Eye (tissue), 1 donor: ENCODE measurements around the gene ABCC3.

Experiments used
- DNase-seq: peaks from one replicate; pipeline ENCODE4 v3.0.0-alpha.2; 2015

ABCC3 gene

DNA sequence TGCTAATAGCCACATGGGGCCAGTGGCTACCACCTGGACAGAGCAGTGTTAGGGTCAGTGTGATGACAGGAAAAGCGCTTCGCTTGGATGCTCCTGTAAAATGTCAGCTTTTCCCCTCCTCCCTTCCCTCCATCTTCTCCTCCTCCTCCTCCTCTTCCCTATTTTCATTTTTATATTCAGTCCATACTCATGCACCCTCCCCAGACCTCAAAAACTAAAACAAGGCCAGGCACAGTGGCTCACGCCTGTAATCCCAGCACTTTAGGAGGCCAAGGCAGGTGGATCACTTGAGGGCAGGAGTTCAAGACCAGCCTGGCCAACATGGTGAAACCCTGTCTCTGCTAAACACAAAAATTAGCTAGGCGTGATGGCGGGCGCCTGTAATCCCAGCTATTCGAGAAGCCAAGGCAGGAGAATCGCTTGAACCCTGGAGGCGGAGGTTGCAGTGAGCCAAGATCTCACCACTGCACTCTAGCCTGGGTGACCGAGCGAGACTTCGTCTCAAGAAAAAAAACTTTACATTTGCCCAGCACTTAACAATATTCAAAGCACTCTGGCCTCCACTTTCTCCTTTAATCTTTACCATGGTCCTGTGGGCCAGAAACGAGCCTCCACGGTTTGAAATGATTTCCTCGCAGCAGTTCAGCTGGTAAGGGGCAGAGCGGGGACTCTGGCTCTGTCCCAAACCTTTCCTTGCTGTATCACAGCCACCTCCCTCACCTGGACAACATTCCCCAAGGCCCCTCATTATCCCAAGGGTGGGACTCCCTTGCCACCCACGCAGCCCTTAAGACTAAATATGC lies 51.2 kb downstream of the ABCC3 start:
- DNase-seq: no peak

DNA sequence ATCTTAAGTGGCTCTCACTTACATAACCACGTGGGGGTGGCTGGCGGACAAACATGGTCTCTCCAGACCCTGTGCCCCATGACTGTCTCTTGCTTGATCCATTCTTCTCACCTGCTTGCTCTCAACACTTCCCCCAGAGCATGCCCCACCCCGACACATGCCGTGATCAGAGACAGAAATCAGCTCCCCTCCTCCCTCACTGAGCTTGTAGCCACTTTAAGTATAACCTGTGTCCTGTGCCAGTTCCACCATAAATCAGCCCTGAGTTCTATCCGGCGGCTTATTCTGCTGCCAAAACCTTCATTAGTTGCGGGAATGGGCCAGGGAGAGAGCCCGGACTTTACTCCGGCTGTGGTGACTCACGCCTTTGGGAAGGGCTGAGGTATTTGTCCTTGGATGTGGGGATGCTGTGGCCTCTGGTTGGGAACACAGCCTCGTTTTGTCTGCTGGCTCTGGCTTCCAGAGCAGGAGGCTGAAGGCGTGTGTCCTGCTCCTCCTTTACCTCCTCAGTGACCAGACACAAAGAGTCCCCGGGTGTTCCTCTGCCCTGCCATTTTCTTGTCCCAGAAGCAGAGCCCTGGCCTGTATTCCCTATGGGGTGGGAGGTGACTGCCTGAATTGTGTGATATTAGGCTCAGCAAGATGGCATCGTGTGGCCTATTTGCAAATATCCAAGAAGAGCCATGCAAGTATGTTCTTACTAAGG lies 52.0 kb downstream of the ABCC3 start:
- DNase-seq: no peak

DNA sequence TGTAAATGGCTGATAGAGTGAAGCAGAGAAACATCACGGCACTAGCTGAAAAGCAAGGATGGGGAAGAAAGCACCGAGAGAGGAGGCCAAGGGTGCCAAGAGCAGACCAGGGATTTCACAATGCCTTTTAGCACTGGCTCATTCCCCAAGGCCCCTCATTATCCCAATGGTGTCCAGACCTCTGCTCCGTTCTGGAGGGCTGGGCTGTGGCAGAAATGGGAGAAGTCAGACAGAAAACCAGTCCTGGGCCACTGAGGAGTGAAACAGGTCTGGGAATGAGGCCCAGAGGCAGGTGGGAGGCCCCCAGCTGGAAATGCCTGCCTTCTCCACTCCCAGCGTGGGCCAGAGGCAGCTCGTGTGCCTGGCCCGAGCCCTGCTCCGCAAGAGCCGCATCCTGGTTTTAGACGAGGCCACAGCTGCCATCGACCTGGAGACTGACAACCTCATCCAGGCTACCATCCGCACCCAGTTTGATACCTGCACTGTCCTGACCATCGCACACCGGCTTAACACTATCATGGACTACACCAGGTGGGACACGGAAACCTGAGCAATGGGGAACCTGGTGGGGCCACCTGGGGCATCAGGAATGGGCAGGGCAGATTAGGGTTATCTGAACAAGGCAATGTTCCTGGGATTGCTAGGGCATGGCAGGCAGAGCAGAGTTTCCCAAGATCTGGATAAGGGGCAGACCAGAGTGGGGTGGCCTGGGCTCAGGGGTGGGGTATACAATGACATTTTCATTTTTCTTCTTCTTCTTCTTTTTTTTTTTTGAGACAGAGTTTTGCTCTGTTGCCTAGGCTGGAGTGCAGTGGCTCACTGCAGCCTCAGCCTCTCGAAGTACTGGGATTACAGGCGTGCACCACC lies 52.8 kb downstream of the ABCC3 start:
- DNase-seq: peak; percentile 10

DNA sequence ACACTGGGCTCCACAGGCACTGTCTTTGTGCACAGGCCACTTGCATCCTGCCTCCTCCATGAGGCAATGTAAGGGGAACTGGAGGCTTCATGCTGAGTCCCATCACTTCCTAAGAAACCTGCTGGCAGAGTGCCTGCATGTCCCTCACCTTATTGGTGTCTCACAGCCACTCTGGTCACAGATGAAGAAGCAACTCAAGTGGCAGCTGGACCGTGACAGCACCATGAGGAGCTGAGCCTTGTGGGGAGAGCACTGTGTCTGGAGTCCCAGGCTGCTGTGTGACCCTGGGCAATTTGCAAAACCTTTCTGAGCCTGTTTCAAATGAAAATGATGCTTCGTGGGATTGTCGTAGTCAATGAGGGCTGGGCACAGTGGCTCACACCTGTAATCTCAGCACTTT lies 53.6 kb downstream of the ABCC3 start:
- no peak for DNase-seq

DNA sequence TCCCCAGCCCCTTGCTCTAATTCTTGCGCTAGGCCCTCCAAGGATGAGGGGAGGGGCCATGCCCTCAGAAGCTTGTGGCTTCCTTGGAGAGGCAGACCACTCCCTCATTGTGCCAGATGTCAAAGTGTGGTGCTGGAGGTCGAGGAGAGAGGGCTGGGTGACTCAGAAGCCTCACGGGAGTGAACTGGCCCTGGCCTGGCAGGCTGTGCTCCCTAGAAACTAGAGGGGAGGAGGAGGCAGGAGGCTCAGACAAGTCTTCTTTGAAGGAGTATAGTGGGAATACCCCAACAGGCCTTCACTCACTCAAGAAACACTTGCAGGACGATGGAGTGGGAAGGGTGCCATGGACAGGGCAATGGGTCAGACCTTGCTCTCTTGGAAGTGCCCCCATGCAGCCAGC lies 54.6 kb downstream of the ABCC3 start:
- peak; percentile 58 for DNase-seq

DNA sequence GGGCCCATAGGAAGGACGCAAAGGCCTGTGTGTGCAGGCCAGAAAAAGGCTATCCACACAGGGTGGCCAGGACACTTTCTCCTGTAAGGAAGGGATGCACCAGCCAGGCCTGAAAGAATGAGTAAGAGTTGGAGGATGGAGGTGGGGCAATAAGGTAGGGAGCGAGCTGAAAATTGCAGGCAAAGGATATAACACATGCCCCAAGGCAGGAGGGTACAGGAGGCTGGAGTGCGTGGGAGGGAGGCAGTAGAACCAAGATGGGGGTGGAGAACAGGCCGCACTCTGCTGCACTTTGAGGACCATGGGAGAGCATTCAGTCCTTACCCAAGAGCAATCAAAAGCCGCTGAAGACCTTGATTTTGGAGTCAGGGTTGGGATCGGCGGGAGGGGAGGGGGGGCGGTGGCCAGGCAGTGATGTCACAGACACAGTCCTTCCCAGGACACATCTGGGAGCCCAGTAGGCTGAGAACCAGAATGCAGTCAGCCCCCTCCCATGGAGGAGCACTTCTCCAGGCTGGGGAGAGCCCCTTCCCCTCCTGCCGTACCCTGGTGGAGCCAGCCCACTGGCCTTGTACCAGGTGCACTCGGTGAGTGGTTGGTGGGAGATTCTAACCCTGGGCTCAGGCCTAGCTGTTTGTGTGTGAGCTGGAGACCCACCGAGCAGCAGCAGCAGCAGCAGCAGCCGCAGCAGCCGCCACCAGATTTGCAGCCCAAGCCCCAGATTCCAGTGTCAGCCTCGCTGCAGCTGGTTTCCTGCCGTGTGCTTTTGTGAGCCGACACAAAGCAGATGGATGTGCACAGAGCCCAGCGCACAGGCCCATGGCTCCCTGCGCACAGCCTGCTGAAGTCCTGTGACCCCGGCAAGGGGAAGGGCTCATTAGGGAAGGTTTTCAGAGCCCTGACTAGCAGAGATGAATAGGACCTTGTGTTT lies 55.5 kb downstream of the ABCC3 start:
- DNase-seq: peak; percentile 91

DNA sequence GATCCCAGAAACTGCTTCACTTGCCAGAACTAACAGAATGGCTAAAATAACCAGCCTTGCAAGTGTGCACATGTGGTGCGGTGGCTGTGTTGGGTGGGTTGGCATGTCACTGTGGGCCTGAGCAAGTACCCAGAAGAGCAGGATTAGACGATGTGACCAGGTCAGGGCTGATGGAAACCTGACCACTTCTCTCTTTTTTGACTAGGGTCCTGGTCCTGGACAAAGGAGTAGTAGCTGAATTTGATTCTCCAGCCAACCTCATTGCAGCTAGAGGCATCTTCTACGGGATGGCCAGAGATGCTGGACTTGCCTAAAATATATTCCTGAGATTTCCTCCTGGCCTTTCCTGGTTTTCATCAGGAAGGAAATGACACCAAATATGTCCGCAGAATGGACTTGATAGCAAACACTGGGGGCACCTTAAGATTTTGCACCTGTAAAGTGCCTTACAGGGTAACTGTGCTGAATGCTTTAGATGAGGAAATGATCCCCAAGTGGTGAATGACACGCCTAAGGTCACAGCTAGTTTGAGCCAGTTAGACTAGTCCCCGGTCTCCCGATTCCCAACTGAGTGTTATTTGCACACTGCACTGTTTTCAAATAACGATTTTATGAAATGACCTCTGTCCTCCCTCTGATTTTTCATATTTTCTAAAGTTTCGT lies 56.3 kb downstream of the ABCC3 start:
- DNase-seq: peak; percentile 11

DNA sequence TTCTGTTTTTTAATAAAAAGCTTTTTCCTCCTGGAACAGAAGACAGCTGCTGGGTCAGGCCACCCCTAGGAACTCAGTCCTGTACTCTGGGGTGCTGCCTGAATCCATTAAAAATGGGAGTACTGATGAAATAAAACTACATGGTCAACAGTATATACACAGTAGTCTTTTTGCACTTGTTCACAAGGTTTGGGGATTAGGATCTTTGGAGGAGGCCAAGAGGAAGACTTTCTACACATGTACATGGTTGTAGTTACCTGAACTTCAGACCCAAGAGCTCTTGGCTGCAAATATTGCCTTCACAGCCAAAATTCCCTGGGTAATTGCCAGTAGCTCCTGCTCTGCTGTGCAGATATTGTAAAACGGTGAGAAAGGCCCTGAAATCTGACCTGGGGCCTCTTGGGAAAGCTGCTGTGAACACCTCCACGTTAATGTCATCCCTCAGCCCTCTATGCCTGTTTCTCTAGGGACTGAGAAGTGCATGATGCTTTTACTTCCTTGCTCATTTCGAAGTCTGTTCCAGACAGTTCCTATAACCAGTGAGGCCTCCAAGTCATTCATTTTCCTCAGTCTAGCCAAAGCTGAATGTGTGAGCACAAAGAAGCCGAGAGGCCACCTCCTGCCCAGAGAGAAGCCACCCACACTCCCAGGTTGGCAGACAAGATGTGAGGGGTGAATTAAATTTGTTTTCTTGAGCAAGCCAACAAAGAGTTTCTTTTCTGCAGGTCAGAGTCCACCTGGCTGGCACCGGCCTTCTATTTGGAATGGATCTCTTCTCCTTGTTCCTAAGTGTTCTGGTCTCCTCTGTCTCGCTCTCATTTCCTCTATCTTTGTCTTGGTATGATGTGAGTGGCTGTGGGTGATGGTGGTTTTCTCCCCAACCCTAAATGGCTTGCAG lies 57.1 kb downstream of the ABCC3 start:
- DNase-seq: peak; percentile 22

DNA sequence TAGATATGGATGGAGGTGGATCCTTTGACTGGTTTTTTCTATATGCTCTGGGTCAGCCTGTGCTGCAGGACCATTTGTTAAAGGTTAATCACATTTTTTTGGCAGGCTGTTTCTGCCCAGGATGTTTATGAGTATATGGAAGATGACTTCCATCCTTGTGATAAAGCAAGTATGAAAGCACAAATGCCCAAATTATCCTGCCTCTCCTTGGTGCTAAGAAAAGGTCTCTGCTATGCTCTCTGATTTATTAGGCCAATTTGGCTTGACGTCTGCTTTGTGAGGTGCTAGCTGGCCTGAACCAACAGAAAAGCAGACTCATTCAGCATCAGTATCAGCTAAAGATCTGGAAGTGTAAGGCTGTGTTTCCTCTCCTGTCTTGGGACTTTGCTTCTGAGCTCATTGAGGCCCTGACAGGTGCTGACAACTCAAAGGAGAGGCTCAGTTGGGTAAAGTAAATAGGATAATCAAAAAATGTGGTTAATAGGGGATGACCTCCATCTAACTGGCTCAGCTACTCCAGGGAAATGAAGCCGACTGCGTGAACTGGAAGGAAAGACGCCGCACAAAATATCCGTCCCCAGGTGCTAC lies 57.9 kb downstream of the ABCC3 start:
- DNase-seq: no peak

DNA sequence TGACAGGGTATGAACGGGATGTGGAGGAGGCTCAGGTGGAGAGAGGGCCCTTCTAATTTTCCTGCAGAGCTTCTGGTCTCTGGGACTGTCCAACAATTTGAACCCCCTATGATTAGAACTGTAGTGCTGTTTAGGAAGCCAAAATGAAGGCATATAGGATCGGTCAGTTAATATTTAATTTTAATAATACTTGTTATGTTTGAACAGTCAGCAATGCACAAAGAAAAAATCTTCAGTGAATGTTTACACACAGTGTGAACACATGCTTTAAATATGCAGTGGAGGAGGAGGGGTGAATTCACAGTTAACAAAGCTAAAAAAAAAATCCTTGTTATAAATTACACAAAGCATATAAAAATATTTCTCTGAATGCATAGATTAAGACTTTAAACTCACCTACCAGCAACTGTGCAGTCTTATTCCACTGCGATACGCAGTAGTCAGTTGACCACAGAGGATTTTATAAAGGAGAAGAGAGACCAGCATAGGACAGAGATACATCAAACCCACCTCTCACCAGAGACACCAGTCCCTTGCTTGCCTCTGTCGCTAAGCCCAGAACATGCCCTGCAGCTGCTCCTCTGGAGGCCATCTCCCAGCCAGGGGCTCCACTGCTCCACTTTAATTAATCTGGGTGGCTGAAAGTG lies 58.5 kb downstream of the ABCC3 start:
- DNase-seq: no peak

DNA sequence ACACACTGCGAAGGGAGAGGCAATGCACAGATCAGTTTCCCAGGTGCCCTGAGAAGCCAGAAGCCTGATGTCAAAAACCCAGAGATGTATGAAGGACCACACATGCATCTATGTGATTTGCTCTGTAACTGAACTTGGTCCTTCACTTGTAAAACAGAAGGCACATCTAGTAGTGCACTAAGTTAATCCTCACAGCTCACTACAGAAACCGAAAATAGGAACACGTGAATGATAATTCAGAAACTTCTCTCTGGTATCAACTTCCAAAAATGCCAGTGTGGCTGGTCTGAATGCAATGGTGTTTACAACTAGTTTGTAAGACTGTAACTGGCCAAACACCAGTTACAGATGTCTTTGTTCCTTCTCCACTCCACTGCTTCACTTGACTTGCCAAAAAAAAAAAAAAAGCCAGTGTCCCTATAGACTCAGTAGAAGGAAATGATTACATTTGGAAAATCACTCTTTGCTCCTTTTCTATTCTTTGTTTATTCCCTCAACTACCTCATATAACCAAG lies 61.7 kb downstream of the ABCC3 start:
- DNase-seq: no peak

DNA sequence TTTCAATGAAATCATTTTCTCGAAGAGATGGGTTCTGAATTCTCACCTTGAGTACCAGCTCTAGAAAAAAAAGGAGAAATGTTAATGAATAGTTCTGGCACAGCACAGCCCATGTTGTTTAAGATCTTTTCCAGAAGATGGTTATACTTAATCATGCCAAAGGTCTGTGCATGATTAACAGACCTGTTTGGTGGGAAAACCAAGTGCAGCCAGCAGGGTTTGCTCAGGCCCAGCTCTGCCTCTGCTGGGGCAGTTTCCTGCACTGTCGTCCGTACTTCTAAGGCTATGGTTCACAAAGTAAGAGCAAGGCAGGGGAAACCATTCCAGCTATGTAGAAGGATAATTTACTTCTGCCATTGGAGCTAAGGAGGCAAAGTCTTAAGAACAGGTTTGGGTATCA lies 62.4 kb downstream of the ABCC3 start:
- no peak for DNase-seq

DNA sequence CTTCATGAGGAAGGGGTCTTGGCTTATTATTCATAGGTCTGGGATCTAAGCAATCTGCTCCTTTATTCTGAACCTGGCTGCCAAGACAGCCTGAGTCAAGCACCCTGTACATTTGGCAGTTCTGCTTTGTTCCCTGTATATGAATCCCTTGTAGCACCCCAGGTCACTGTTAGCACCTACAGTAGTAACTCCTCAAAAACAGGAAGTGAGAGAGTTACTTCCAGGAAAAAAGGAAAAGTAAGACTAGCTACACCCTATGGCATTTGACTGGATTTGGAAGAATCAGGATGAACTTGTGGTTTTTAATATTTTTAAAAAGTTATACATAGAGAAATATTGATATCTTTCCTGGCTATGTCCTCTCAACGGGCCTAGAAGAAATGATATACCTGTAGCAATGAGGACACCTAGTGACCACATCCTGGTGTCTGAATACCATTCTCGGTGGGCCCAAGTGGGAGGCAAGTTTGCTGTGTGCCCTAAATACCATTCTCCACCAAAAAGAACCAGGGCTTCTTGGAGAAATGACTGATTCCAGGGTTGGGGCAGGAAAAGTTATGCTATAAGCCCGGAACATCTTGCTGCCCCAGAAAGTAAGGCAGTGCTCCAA lies 63.1 kb downstream of the ABCC3 start:
- DNase-seq: no peak

DNA sequence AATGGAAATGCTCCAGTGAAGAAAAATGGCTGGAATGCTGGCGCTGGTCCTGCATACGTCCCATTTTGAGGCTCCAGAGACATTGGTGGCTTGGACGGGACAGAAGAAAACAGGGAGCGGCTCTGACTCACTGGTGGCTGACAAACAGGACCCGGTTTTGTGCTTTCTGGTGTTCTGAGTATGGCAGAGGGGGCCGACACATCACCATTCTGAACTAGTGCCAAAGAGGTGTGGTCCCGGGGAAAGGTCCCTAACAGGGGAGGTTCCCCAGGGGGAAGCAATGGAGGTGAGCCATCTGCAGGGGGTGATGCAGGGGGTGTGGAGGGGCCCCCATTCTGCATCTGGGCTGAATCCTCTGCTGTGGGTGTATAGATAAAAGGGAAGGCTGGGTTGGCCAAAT lies 64.7 kb downstream of the ABCC3 start:
- DNase-seq: no peak

DNA sequence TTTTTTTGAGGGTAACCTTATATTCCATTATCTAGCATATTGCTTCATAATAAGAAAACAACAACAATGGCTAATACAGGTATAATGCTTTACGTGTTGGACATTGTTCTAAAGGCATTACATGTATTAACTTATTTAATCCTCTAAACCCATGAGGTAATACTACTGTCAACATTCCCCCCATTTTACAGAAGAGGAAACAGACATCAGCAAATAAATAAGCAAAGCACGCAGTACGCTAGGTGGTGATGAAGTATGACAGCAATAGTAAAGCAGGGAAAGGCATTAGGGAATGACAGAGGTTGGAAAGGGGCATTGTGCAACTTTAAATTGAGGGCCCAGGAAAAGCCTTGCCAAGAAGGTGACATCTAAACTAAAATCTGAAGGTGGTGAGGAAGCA lies 68.5 kb downstream of the ABCC3 start:
- no peak for DNase-seq

DNA sequence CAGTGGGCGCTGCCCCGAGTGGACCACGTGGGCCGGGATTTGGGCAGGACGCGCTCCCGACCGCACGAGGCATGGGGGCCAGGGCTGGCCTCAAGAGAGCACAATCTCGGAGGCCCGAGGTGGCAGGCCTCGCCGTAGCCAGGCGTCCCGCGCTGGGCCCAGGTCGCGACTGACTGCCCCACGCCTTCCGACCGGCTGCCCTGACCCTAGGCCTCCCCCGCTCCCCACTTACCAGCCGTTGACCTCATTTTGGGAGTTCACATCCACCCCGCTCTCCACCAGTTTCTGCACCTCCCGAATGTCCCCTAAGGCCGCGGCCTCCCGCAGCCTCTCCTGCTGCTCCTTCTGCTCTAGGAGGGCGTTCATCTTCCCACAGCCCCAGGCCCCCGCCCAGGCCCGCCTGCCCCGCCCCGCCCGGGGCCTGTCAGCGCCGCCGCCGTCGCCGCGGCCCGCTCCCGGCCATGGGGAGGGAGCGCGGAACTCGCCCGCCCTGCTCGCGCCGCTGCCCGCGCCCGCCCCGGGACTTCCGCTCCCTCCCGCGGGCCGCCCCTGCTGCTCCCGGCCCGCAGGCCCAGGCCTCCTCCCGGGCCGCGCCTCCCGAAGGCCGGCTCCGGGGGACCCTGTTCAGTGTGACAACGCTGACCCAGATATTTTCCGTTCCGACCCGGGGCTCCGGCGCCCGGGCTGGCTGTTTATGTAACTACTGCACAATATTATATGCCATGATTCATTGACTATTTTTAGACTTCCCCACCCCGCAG lies 72.8 kb downstream of the ABCC3 start, which contains the start of gene ANKRD40:
TSS of gene ANKRD40 (minus strand) at position 626 of the 761 bp plus-strand sequence. CDS start at position 366, 260 bp downstream.
- DNase-seq: peak; percentile 96

DNA sequence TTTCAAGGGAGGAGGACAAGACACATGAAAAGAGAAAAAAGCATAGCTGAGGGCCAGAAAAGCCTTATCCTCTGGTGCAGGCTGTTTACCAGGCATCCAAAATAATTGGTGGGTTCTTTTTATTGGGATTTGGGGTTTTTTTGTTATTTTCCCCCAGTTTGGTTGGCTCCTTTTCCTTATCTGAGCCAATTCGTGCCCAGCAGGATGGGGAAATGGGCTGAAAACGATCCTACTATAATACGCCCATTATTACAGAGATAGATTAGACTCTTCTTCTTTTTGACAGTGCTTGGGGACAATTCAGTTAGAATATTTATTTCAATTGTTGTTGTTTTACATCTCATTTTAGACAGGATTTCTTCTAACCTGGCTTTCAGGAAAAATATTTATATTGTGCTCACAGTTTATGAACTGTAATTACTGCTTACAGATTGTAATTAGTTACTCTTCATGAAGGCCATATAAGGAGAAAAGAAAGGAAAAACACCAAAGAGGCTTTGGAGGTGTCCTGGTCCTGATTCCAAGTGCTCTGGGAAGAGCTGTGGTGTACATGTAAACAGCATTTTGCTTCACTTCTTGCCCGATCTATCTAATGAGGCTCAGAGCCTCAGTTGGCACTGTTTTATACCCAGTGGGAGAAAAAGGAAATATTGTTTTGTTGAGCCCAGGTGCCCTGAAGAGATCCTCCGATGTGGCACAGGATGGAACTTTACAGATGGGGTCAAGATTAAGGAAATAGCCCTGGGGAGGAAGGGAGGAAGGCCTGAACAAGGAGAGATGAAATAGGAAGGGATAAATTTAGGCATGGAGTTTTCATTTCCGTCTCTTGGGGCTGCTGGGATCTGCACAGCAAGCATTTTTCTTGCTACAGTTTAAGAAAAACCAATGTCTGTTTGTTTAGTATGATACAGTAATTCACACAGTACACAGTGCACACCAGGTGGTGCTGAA lies 73.6 kb downstream of the ABCC3 start:
- no peak for DNase-seq
